Stomach (tissue), 19 donors: Measurements from ENCODE around the gene DAPK2. TPM values are rescaled to one million over a fixed set of nuclear protein-coding genes. Genes with fewer than 3 reads are reported as not detected.

Experiments
- DNase-seq, 2 donors: peaks; one replicate each; pipeline versions ENCODE4 v3.0.0 to v3.0.0-alpha.2; 2013 to 2019
- H3K27ac ChIP-seq, 5 donors: fragments of 200-600 bp in 4 of 5; sonication (generic) in 4 of 5; one replicate each; pipeline ENCODE4 v1.5.1; 2013 to 2019; ENCODE audit warnings: mild to moderate bottlenecking in 1 of 5, moderate library complexity in 1 of 5
- H3K27me3 ChIP-seq, 3 donors: fragments of 200-600 bp; sonication (generic); one replicate each; pipeline ENCODE4 v1.5.1; 2017 to 2019; ENCODE audit warnings: mixed run types in 1 of 3
- H3K36me3 ChIP-seq, 4 donors: fragments of 200-600 bp; sonication (generic); 1 replicate in 3 of 4; 2 replicates in 1 of 4; pipeline ENCODE4 v1.5.1; 2016 to 2019
- H3K4me1 ChIP-seq, 4 donors: fragments of 200-600 bp; sonication (generic); one replicate each; pipeline ENCODE4 v1.5.1; 2016 to 2019
- H3K4me3 ChIP-seq, 4 donors: fragments of 200-600 bp; sonication (generic) in 3 of 4; one replicate each; pipeline ENCODE4 v1.5.1; 2016 to 2019; ENCODE audit warnings: mild to moderate bottlenecking in 1 of 4
- H3K9me3 ChIP-seq, 4 donors: fragments of 200-600 bp; sonication (generic); one replicate each; pipeline ENCODE4 v1.5.1; 2016 to 2019
- CTCF ChIP-seq, 7 experiments: fragments of 450-650 bp in 4 of 7; fragments of 200-600 bp in 3 of 7; sonication (generic) in 3 of 7; IDR thresholded peaks; one replicate each; pipeline ENCODE4 v1.5.1; 2016 to 2019; ENCODE audit warnings: antibody characterized with exemption in 7 of 7, control low read depth in 2 of 7, mild to moderate bottlenecking in 1 of 7
- EP300 ChIP-seq: sonication (generic); formaldehyde crosslinking; IDR thresholded peaks from one replicate; pipeline ENCODE4 v1.6.1; 2017; ENCODE audit warnings: antibody characterized with exemption
- POLR2A ChIP-seq, 4 donors: fragments of 450-650 bp; IDR thresholded peaks; one replicate each; pipeline ENCODE4 v1.6.1; 2016; ENCODE audit warnings: antibody characterized with exemption in 4 of 4, control low read depth in 2 of 4, mild to moderate bottlenecking in 1 of 4, moderate library complexity in 1 of 4
- POLR2AphosphoS5 ChIP-seq, 3 donors: sonication (generic); formaldehyde crosslinking; IDR thresholded peaks; one replicate each; pipeline ENCODE4 v1.6.1; 2016; ENCODE audit warnings: antibody characterized with exemption in 3 of 3
- WGBS, 5 donors: extraction: QIAGEN DNeasy Blood & Tissue Kit in 3 of 5; methylation state at CpG; one replicate each; pipeline versions ENCODE4 v1.1.5 to v1.1.7; 2013 to 2018; 5-methylcytosine and 5-hydroxymethylcytosine counted together
- intact Hi-C: fragments of 100-400 bp; cut with DNase I; formaldehyde crosslinking; loops from one replicate; pipeline ENCODE4 v1.15.1; 2023; ENCODE audit warnings: low total_unique reads
- long read RNA-seq, 10 donors: transcript quantifications; one replicate each; lab custom pipeline, GENCODE V29; 2026
- polyA plus RNA-seq, 3 donors: library from polyadenylated mRNA; stranded (reverse); fragments of 200-250 nt; gene quantifications; one replicate each; pipeline ENCODE4 v1.2.3, GENCODE V29; 2013
- total RNA-seq, 5 donors: library from RNA; depleted of rRNA; stranded (reverse); fragments of >200 nt; gene quantifications; one replicate each; pipeline versions ENCODE4 v1.1.0 to v1.2.3, GENCODE V29; 2014 to 2016
- donor health status: healthy with polysubstance abuse.
- donor health status: Bipolar disorder and iron deficiency.
- donor health status: healthy.

Gene DAPK2
- total RNA-seq (100 to 1,000 TPM in 1 of 5 donors, 10 to 100 TPM in 3, 1 to 10 TPM in 1; 9.0 to 178 (median 16.8) TPM), polyA plus RNA-seq (10 to 100 TPM in 1 of 3 donors, 1 to 10 TPM in 2; 5.2 to 29.3 (median 5.3) TPM)
- long read RNA-seq, donor 1, result 0 reads
- long read RNA-seq, donor 2, partial matches to known transcripts, result 0 of 1 reads
- long read RNA-seq, donor 2, other reads (novel, unspliced or antisense), result 0 of 1 reads
- long read RNA-seq, donor 3, result 0 reads
- long read RNA-seq, donor 4, result 0 reads
- long read RNA-seq, donor 5, result 0 reads
- long read RNA-seq, donor 6, result 0 reads
- long read RNA-seq, donor 7, result 0 reads
- long read RNA-seq, donor 8, result 0 reads
- long read RNA-seq, donor 9, result 0 reads
- long read RNA-seq, donor 10, partial matches to known transcripts, result 0 of 1 reads
- long read RNA-seq, donor 10, other reads (novel, unspliced or antisense), result 0 of 1 reads

- intact Hi-C loops, result loop anchor here (5.0 kb wide), 1 partner anchor 99 kb away; no protein-coding TSS in a partner anchor
- TF ChIP-seq CTCF (IDR thresholded peaks at IDR 0.05) (peak in 5 of 7 experiments; percentile 41 to 90 (median 69)), POLR2AphosphoS5 (IDR thresholded peaks at IDR 0.05) (no peak), POLR2A (IDR thresholded peaks at IDR 0.05) (no peak), EP300 (no peak)
- Histone ChIP-seq H3K9me3 (no peaks in the 10 kb centered on the region), H3K36me3 (no peaks in the 10 kb centered on the region), H3K27ac (peak within 1 kb of the TSS; percentile 16 to 83 (median 68)), H3K4me3 (peak within 1 kb of the TSS; percentile 57 to 78 (median 62)), H3K27me3 (peaks cover 0 to 5% (median 0%) of the 10 kb centered on the region in 3 donors), H3K4me1 (peaks cover 21 to 52% (median 24%) of the 10 kb centered on the region in 4 donors)
- WGBS, 5 donors, result 8 to 19% (median 13%) methylated on average over 22 to 46 of the region's 50 CpGs
- DNase-seq, result peak; percentile 85 to 89
Observed at GRCh38 chr15:64046421-64047153, at the start of gene DAPK2. TSS of gene DAPK2 (minus strand) at chr15:64046485. CDS start at chr15:64040261, 6,224 bp downstream.

- H3K27ac ChIP-seq, result peak overlapping the region; percentile 34 to 95 (median 92)
- no peaks in the 10 kb centered on the region for H3K9me3 ChIP-seq
- no peak for TF ChIP-seq EP300
- TF ChIP-seq POLR2A (IDR thresholded peaks at IDR 0.05), result no peak
- no peak for TF ChIP-seq CTCF (IDR thresholded peaks at IDR 0.05)
- TF ChIP-seq POLR2AphosphoS5 (IDR thresholded peaks at IDR 0.05), result no peak
- DNase-seq, result no peak
- peak overlapping the region; percentile 74 to 97 (median 90) for H3K4me3 ChIP-seq
- no peaks in the 10 kb centered on the region for H3K27me3 ChIP-seq
- WGBS, 5 donors, result 29 to 38% (median 33%) methylated on average over 4 of the region's 4 CpGs
- intact Hi-C loops, result loop anchor here (10.0 kb wide), 1 partner anchor 59 kb away; the partner anchor contains the start of gene SNX22
- no peaks in the 10 kb centered on the region for H3K36me3 ChIP-seq
- peaks cover 34 to 84% (median 71%) of the 10 kb centered on the region in 4 donors for H3K4me1 ChIP-seq
Observed at GRCh38 chr15:64095431-64095794, 49.1 kb upstream of the DAPK2 start.

GRCh38 chr15:64093627-64094417 is 47.5 kb upstream of the DAPK2 start, which contains the start of gene CIAO2A:
TSS of gene CIAO2A (minus strand) at chr15:64093838. CDS start at chr15:64093768, 70 bp downstream.
- H3K27me3 ChIP-seq, result no peaks in the 10 kb centered on the region
- H3K4me3 ChIP-seq, result peak within 1 kb of the TSS; percentile 63 to 88 (median 80)
- H3K4me1 ChIP-seq, result peaks cover 34 to 84% (median 63%) of the 10 kb centered on the region in 4 donors
- intact Hi-C loops, result loop anchor here (10.0 kb wide), 1 partner anchor 61 kb away; the partner anchor contains the start of gene SNX22
- 0 to 1% (median 0%) methylated on average over 41 of the region's 41 CpGs for whole genome bisulfite sequencing, 5 donors
- H3K36me3 ChIP-seq, result peaks cover 0 to 13% (median 9%) of the 10 kb centered on the region in 4 donors
- TF ChIP-seq POLR2A (IDR thresholded peaks at IDR 0.05) (no peak), POLR2AphosphoS5 (IDR thresholded peaks at IDR 0.05) (peak; percentile 70 to 89 (median 82)), EP300 (no peak), CTCF (IDR thresholded peaks at IDR 0.05) (no peak)
- H3K9me3 ChIP-seq, result no peaks in the 10 kb centered on the region
- DNase-seq, result peak; percentile 95 to 99
- peak within 1 kb of the TSS; percentile 79 to 95 (median 92) for H3K27ac ChIP-seq
